ENCODE data around the gene GRIN2A. TPM values are rescaled to one million over a fixed set of nuclear protein-coding genes. Genes with fewer than 3 reads are reported as not detected.

Gene GRIN2A
- total and polyA plus RNA-seq, 10 donors, result under 0.01 to 0.10 (median 0.03) TPM; not detected in 7

- H3K4me3 ChIP-seq, result no peak overlapping the region
- no peaks in the 10 kb centered on the region for H3K36me3 ChIP-seq
- TF ChIP-seq POLR2A (IDR thresholded peaks at IDR 0.05) (no peak), CTCF (IDR thresholded peaks at IDR 0.05 in 8 of 11, conservative IDR thresholded peaks at IDR 0.05 in 3 of 11) (no peak), POLR2AphosphoS5 (IDR thresholded peaks at IDR 0.05) (no peak)
- intact Hi-C loops (cut with DNase I; ENCODE audit: low total_unique reads), result no loop called here
- WGBS, 5 donors, result 53 to 68% (median 57%) methylated on average over 4 of the region's 4 CpGs
- no peak overlapping the region for H3K27ac ChIP-seq
- DNase-seq, result no peak
- no peaks in the 10 kb centered on the region for H3K27me3 ChIP-seq (replicated peaks in 1 of 7)
- no peaks in the 10 kb centered on the region for H3K9me3 ChIP-seq
- no peaks in the 10 kb centered on the region for H3K4me1 ChIP-seq
These were observed 259.8 kb downstream of the GRIN2A start for GRCh38 chr16:9922441-9922840.

DNA sequence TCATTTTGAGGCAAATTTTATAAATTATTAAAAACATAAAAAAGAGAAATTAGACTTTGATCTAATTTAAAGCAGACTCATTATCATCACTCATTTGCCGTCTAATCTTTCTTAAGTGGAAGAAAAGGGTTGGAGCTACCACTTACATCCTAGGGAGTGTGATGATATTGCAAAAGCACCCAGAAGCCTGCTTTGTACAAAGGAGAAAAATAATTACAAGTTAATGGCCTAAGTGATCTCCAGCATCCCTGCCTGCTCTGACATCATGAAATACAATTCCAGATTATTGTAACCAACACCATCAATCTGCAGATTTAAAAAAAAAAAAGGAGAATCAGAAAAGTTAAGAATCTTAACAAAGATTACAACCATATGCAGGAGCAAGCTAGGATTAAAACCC is 260.2 kb downstream of the GRIN2A start:
- H3K27ac ChIP-seq, result no peak overlapping the region
- no peak for DNase-seq
- WGBS, 5 donors, result 77 to 95% (median 85%) methylated on average over 1 of the region's 1 CpG
- no peaks in the 10 kb centered on the region for H3K9me3 ChIP-seq
- intact Hi-C loops (cut with DNase I; ENCODE audit: low total_unique reads), result no loop called here
- no peaks in the 10 kb centered on the region for H3K27me3 ChIP-seq (replicated peaks in 1 of 7)
- H3K36me3 ChIP-seq, result no peaks in the 10 kb centered on the region
- TF ChIP-seq POLR2AphosphoS5 (IDR thresholded peaks at IDR 0.05) (no peak), CTCF (IDR thresholded peaks at IDR 0.05 in 8 of 11, conservative IDR thresholded peaks at IDR 0.05 in 3 of 11) (no peak), POLR2A (IDR thresholded peaks at IDR 0.05) (no peak)
- no peaks in the 10 kb centered on the region for H3K4me1 ChIP-seq
- no peak overlapping the region for H3K4me3 ChIP-seq

GRCh38 chr16:9919460-9919859 is 262.8 kb downstream of the GRIN2A start:
- H3K27ac ChIP-seq, result no peak overlapping the region
- H3K9me3 ChIP-seq, result no peaks in the 10 kb centered on the region
- WGBS, 5 donors, result 64 to 80% (median 73%) methylated on average over 3 of the region's 3 CpGs
- no peaks in the 10 kb centered on the region for H3K4me1 ChIP-seq
- no peak overlapping the region for H3K4me3 ChIP-seq
- intact Hi-C loops (cut with DNase I; ENCODE audit: low total_unique reads), result no loop called here
- no peak for DNase-seq
- no peak for TF ChIP-seq CTCF (IDR thresholded peaks at IDR 0.05 in 8 of 11, conservative IDR thresholded peaks at IDR 0.05 in 3 of 11)
- TF ChIP-seq POLR2A (IDR thresholded peaks at IDR 0.05), result no peak
- H3K27me3 ChIP-seq (replicated peaks in 1 of 7), result no peaks in the 10 kb centered on the region
- H3K36me3 ChIP-seq, result no peaks in the 10 kb centered on the region

GRCh38 chr16:9917691-9918090 is 264.5 kb downstream of the GRIN2A start:
- DNase-seq, result no peak
- no peaks in the 10 kb centered on the region for H3K4me1 ChIP-seq
- H3K4me3 ChIP-seq, result no peak overlapping the region
- H3K27me3 ChIP-seq (replicated peaks in 1 of 7), result no peaks in the 10 kb centered on the region
- H3K9me3 ChIP-seq, result no peaks in the 10 kb centered on the region
- no peak for TF ChIP-seq POLR2A (IDR thresholded peaks at IDR 0.05)
- TF ChIP-seq CTCF (IDR thresholded peaks at IDR 0.05 in 8 of 11, conservative IDR thresholded peaks at IDR 0.05 in 3 of 11), result no peak
- no peak for TF ChIP-seq POLR2AphosphoS5 (IDR thresholded peaks at IDR 0.05)
- no peak overlapping the region for H3K27ac ChIP-seq
- intact Hi-C loops (cut with DNase I; ENCODE audit: low total_unique reads), result no loop called here
- WGBS, 5 donors, result 70 to 84% (median 75%) methylated on average over 6 of the region's 6 CpGs
- no peaks in the 10 kb centered on the region for H3K36me3 ChIP-seq

Measured in spleen (tissue), 11 donors.